Erythroblast (primary cell): ENCODE measurements around the gene FSIP1.

Source experiments
- GATA1 ChIP-seq: IDR thresholded peaks from 2 replicates; pipeline ENCODE4 v1.6.1; 2011; ENCODE audit warnings: low read depth, mild to moderate bottlenecking, control low read depth, low read length, moderate library complexity
- POLR2A ChIP-seq: IDR thresholded peaks from 2 replicates; pipeline ENCODE4 v1.6.1; 2011; ENCODE audit warnings: mild to moderate bottlenecking, low read length

DNA sequence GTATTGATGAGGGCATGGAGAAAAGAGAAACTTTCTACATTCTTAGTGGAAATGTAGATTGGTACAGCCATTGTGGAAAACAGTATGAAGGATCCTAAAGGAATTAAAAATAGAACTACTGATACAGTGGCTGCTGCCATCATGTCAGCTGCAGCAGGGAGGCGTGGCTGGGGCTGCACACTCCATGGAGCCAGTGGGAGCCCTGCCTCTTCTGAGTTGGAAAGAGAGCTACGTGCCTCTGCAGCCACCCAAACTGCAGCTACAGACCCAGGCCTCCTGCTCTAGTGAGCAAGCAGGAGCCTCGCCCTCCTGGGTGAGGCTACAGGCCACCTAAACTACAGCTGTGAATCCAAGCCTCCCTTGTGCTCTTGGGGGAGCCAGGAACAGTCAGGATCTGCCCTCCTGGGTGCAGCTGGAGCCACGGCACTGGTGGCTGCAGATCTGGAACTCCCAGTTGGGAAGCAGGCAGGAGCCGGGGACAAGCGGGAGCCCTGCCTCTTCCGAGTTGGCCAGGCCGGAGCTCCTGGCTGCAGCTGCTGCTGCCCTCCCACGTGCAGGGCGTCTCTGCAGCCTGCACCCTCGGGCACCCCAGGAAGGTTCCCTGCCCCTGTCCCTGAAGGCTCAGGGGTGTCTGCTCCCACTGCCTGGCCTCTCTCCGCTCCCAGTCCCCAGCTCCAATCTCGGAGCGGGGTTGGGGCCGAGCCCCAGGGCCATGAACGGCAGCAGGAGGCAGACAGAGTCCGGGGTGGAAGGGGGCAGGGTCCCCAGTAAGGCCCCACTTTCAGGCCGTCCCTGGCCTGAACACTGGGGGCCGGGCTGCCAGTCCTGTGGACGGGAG is 137.3 kb downstream of the FSIP1 start:
- TF ChIP-seq POLR2A (no peak), GATA1 (no peak)
